Tibial nerve (tissue), 4 donors: ENCODE data around the gene PRKG1.

Experiments
- CTCF ChIP-seq, 5 experiments: fragments of 200-600 bp in 3 of 5; fragments of 450-650 bp in 2 of 5; sonication (generic) in 3 of 5; IDR thresholded peaks; one replicate each; pipeline ENCODE4 v1.5.1; 2016 to 2019; ENCODE audit warnings: antibody characterized with exemption in 5 of 5, mild to moderate bottlenecking in 3 of 5, moderate library complexity in 2 of 5
- EP300 ChIP-seq, 2 donors: sonication (generic); formaldehyde crosslinking; IDR thresholded peaks; one replicate each; pipeline ENCODE4 v1.6.1; 2017; ENCODE audit warnings: antibody characterized with exemption in 2 of 2, mild to moderate bottlenecking in 1 of 2
- POLR2A ChIP-seq, 2 donors: fragments of 450-650 bp; IDR thresholded peaks; one replicate each; pipeline ENCODE4 v1.6.1; 2017; ENCODE audit warnings: antibody characterized with exemption in 2 of 2, mild to moderate bottlenecking in 2 of 2, moderate library complexity in 2 of 2

- no peak for TF ChIP-seq POLR2A (IDR thresholded peaks at IDR 0.05)
- TF ChIP-seq EP300 (IDR thresholded peaks at IDR 0.05) = no peak
- TF ChIP-seq CTCF (IDR thresholded peaks at IDR 0.05) = no peak
These were observed 944.8 kb downstream of the PRKG1 start for GRCh38 chr10:52019077-52019555.
